Superior temporal gyrus (tissue), 1 donor: ENCODE results near the gene RNF121.

Experiments
- DNase-seq: peaks from one replicate; pipeline ENCODE4 v3.0.0-alpha.2; 2016; ENCODE audit errors: extremely low spot score

The RNF121 gene

DNA sequence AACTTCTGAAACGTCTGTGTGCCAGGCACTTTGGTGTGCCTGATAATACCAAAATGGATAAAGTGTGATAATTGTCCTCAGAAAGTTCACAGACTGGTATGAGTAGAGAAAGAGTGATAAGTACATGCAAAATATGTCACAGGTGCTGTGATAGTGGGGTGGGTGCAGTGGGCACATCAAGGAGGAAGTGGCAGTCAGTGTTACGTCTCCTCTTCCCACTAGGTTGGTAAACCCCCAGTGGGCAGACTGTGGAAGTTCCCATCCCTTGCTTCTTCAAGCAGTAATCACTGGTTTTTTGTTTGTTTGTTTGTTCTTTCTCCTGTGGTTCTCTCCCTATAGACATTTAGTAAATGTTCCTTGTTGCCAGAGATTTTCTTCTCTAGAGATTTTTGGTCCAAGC, 5.4 kb downstream of the RNF121 start:
- no peak for DNase-seq

DNA sequence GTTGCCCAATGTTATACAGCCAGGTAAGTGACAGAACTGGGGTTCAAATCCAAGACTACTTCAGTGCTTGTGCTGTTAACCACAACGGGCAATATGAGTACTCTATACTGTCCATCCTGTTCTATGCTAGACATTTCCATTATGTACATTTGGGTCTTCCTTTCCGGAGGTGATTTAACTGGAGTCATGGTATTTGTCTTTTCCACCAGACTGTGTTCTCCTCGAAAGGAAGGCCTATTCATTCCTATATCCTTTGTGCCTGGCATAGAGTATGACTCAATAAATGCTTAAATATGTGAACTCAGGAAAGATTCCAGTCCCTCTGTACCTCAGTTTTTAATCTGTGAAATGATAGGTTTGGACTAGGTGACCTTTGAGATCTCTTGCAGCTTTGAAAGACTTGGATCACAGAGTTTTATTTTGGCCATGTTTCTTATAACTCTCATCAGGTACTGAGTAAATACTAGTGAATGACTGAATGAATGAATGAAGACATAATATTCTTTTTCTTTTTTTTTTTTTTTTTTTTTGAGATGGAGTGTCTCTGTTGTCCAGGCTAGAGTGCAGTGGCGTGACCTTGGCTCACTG, 6.6 kb downstream of the RNF121 start:
- no peak for DNase-seq

DNA sequence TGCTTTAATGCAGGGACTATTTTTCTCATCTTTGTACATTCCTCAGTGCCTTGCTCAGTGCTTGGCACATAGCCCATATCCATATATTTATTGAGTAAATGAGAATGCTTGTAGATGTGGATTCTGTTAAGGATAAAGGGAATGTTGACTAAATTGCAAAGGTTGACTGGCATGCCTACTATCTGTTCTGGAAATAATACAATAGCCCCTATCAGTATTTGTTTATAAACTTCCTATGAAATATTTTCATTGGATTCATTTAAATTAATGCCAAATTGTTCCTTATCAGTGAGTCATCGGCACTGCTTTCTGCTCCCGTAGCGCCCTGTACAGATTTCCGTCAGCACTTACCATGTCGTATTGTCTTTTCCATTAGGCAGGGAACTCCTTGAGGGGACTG, 8.0 kb downstream of the RNF121 start:
- DNase-seq: no peak

DNA sequence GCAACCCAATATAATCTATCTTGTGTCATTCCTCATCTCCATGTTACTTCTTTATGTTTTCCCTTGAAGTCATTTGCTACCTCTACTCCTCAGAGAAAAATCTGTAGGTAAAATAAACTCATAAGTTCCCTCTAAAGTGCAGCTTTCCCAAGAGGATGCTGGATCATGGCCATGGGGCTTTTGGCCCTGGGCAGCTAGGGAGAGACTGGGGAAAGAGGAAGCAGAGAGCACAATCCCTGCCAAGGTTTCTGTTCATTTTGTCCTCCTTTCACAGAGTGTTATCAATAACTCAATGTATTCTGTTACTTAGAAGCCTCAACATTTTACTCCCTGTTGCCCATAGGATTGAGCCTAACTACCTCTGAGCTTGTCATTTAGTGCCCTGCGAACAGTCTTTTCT, 9.0 kb downstream of the RNF121 start:
- no peak for DNase-seq

DNA sequence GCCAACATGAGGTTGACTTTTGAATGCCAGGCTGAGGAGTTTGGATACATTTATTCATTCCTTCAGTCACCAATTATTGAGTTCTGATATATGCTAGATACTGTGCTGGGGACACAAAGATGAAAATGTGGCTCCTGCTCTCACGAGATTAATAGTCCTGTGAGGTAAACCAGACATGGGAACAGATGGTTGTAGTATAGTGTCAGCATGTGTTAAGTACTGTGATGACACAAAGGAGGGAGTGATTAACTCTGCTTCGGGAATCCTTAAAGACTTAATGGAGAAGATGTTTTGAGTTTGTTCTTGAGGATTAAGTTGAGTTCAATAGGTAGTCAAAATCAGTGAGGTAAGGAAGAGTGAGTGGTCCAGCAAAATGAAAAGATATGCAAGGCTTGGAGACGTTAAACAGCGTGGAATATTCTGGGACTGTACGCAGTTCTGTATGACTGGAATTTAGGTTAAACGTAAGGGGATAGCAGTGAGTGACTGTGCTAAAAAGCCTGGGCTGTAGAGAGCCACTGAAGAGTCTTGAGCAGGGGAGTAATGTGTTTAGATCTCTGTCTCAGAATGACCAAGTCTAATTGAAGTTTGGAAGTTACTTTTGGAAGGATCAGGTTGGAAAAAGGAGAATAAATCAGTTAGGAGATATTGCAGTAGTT, 11.8 kb downstream of the RNF121 start:
- no peak for DNase-seq

DNA sequence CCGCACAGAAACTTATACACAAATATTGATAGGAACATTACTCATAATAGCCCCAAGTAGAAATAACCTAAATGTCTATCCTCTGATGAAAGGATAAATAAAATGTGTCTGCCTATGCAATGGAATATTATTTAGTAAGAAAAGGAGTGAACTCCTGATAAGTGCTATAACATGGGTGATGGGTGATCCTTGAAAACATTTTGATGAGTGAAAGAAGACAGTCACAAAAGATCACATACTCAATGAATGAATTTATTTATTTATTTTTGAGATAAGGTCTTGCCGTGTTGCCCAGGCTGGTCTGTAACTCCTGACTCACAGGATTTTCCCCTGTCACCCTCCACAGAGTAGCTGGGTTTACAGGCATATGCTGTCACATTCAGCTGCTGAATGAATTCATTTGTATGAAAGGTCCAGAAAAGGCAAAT, 17.3 kb downstream of the RNF121 start:
- no peak for DNase-seq

DNA sequence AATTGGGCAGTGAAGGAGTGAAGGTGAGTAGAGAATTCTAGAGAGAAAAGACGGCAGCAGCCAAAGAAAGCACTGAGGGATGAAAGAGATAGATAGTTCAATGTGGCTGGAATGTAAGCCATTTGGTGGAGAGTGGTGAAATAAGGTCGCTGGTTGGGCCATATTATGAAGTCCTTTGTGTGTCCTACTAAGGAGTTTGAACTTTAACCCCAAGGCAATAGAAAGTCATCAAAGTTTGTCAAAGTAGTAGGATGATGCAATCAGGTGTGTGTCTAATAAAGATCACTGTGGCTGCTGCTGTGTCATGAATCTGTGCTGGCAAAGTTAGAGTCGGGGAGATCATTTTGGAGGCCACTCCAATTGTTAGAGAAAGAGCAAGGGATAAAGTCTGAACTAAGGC, 18.7 kb downstream of the RNF121 start:
- no peak for DNase-seq

DNA sequence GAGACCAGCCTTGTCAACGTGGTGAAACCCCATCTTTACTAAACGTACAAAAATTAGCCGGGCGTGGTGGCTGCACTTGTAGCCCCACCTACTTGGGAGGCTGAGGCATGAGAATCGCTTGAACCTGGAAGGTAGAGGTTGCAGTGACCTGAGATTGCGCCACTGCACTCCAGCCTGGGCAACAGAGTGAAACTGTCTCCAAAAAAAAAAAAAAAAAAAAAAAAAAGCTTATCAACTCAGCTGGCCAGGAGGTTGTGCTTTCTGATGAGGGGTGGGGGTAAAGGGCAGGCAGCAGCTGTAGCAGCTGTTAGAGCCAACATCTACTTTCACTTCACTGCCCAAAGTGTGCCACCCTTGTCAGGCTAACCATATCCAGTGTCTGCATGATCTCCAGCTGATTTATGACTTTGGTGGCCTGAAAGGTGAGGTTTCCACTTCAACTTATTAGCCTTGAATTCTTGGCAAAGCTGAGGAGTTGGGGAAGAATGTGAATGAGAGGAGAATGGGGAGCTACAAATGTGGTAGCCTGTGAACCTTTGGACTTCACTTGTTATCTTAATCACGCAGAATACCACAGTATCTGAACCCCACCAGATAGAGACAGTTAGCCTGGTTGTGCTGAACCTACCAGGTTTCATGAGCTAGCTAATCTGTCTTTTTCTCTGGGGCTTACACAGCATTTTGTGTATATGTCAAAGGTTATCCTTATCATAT, 19.6 kb downstream of the RNF121 start:
- DNase-seq: no peak

DNA sequence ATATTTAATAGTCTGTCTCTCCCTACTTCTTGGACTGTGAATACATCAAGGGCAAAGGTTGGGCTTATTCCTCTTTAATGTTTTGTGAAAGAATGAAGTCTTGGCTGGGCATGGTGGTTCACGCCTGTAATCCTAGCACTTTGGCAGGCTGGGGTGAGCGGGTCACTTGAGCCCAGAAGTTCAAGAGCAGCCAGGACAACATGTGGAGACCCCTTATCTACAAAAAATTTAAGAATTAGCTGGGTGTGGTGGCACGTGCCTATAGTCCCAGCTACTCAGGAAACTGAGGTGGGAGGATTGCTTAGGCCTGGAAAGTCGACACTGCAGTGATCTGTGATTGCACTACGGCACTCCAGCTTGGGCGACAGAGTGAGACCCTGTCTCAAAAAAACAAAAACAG, 20.2 kb downstream of the RNF121 start:
- DNase-seq: no peak

DNA sequence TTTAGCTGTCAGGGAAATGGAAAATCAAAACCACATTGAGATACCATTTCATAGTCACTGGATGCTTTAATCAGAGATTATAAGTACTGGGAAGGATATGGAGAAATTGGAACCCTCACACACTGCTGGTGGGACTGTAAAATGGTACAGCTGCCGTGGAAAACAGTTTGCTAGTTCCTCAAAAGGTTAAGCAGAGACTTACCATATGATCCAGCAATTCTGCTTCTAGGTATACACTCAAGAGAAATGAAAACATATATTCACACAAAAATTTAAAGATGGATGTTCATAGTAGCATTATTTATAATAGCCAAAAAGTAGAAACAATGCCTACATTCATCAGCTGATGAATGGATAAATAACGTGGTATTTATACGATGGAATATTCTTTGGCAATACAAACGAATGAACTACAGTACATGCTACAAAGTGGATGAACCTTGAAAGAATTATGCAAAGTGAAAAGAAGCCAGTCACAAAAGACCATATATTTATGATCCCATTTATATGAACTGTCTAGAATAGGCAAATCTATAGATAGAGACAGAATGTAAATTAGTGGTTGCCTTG, 23.0 kb downstream of the RNF121 start:
- no peak for DNase-seq

DNA sequence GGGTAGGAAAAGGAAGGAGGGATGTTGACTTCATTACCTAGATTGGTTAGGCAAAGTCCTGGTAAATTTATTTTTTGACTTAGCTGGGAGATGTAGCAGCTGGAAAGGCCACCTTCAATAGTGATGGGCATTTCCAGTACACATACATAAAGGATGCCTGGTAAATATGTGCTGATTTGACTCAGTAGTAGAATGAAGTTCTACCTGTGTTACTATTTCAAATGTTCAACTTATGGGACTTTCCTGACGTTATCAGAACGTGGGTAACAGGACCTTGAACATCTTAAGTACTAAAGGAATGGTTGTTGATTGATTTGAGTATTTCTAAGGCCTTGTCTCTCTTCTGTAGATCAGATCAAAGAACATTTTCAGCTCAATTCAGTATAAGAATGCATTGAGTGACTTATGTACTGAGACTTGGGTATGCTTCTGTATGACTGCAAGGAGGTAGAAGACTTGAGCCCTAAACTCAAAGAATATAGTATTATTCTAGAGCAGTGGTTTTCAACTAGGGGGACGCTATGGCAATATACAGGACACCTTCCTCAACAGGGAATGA, 27.1 kb downstream of the RNF121 start:
- no peak for DNase-seq

DNA sequence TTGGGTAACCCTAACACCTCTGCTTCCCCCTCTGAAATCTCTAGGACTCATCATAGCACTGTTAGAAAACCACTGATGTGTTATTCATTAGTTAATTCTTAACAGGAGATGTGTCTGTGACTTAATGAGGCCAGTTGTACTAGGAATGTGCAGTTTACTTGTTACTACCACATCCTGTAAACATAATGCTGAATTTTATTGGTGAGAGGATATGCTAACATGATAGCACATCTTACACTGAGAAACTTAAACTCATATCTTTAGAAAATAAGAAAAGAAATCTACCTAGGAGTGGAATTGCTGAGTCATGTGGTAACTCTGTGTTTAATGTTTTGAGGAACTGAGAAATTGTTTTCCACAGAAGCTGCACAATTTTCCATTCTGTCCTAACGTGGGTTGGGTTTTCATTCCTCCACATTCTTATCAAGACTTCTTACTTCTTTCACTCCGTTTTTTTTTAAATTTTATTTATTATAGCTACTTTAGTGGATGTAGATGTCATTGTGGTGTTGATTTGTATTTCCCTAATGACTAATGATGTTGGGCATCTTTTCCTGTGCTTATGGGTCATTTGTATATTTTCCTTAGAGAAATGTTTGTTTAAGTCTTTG, 33.7 kb downstream of the RNF121 start:
- no peak for DNase-seq

DNA sequence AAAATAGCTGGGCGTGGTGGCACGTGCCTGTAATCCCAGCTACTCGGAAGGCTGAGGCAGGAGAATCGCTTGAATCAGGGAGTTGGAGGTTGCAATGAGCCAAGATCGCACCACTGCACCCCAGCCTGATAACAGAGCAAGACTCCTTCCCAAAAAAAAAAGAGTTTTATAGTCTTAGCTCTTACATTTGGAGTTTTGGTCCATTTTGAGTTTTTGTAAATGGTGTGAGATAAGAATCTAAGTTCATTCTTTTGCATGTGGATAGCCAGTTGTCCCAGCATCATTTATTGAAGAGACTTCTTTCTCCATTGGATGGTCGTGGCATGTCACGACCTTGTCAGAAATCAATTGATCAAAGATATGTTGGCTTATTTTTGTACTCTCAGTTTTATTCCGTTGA, 34.6 kb downstream of the RNF121 start:
- no peak for DNase-seq

DNA sequence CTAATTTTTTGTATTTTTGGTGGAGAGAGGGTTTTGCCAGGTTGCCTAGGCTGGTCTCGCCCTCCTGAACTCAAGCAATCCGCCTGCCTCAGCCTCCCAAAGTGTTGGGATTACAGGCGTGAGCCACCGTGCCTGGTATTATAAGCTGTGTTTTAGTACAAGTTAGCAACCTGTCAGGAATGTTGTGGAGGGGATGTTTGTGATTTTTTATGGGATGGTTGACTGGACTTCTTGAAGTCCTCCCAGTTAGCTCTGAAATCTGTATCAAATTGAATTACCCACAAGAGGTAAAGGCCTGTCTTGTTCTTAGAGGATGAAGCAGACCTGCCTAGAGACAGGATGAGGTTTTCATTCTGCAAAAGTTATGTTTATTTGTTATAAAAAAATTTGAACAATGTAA, 35.8 kb downstream of the RNF121 start:
- DNase-seq: no peak

DNA sequence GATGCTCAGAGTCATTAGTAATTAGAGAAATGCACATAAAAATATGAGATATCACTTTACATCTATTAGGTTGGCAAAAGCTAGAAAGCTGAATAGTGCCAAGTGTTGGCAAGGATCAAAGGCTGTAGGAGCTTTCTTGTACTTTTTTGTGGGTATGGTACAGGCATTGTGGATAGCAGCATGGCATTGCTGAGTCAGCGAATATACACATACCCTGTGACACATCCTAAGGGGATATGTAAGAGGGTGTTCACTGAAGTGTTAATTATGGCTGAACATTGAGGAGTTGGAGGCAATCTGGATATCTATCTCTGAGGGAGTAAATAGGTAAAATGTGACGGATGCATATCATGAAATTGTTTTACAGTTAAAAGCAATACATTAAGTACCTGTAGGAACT, 42.8 kb downstream of the RNF121 start:
- no peak for DNase-seq

DNA sequence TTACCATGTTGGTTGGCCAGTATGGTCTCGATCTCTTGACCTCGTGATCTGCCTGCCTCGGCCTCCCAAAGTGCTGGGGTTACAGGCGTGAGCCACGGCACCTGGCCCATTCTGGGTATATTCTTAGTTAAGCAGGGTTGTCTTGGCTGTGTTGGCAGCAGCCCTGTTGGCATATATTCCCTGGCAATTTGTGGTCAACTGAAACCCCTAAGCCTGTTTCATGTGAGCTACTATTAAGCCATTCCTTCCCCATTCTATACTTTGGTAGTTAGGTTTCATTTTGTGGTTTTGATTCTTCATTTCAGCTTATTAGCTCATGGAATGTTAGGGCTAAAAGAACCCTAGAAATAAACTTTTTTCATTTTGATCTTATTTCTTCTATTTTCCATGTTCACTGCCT, 47.7 kb downstream of the RNF121 start:
- no peak for DNase-seq

DNA sequence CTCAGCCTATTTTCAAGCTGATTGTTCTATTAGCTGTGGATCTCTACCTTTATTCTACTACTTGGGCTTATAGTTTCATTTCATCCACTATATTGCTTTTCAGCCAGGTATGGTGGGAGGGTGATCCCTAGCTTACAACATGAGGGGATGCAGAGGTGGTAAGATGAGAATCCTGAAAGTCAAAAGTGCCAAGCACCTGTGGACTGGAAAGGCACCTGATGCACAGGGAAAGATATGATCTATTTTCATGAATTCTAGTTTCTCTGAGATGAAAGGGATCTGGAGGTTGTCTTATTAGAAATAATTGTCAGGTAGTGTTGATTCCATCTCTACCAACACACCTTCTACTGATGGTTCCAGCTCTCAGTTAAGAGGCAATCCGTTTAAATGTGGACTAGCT, 48.2 kb downstream of the RNF121 start:
- DNase-seq: no peak

DNA sequence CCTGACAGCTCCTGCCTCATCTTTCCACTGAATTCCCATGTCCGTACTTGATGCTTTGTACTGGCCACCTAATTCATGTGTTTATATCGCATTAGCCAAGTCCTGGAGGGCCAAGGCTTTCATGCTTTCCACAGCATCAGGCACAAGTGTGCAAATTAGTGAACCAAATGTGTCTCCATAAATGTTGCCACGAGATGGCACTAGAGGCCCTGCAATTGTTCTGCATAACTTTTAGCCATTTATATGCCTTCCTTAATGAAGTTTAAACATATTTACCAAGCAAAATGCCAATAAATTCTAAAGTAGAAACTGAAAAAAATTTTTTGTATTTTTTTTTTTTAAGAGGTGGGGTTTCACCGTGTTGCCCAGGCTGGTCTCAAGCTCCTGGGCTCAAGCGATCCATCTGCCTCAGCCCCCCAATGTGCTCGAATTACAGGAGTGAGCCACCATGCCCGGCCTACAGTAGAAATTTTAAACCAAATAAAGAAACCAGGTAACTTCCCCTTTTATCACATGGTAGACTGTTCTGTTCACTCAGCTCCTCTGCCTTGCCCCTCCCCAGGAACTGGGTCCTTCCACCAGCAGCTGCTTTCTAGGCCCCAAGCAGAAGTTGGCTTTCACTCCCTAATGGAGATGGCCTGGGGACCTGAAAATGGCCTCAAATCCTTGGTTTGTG, 49.0 kb downstream of the RNF121 start:
- peak; percentile 94 for DNase-seq

DNA sequence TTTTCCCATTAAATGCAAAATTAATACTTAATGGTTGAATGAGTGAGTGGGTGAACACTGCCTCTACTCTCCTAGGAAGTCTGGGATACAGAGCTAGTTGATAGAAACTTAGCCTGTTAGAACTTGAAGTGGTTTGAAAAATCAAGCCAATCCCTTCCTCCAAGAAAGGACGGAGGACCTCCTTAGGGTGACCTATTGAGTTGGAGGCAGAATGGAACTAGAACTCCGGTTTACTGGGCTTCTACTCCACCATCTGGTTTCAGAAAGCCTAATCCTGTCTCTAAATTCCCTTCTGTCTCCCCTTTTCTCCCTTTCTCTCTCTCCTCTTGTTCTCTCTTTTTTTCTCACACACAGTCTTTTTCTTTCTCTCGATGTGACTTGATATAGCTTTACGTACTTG, 50.2 kb downstream of the RNF121 start:
- DNase-seq: no peak

DNA sequence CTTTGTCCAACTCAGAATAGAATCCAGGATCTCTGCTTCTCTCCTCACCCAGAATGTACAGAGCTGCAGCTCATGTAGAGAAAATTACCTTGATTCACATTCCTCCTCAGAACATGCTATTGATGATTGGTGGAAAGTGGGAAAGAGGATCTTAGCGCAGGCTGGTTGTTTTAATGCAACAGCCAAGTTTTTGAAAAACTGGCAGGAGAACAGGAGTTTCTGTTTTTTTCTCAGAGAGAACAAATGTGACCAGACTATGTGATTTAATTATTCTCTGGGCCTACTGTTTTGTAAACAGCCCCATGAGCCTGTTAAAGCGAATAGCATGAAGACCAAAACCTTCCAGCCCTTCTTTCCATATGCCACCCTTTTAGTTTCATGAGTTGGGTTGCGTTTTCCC, 50.8 kb downstream of the RNF121 start:
- peak; percentile 67 for DNase-seq

DNA sequence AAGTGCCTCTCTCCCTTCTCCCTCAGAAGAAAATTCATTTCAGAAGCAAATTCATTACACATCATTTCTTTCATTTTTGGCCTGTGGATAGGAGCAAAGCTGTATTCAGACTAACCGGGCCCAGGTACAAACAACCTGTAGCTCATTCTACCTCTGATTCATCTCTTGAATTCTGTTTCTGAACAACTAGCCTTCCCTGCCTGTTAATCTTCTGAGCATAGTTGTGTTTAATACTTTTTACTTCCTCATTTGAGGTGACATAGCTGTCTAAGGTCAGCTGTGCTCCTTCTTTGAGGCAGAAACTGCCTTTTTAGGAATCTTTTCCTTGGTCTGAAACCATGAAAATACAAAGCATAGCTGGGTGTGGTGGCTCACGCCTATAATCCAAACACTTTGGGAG, 57.3 kb downstream of the RNF121 start:
- DNase-seq: no peak

DNA sequence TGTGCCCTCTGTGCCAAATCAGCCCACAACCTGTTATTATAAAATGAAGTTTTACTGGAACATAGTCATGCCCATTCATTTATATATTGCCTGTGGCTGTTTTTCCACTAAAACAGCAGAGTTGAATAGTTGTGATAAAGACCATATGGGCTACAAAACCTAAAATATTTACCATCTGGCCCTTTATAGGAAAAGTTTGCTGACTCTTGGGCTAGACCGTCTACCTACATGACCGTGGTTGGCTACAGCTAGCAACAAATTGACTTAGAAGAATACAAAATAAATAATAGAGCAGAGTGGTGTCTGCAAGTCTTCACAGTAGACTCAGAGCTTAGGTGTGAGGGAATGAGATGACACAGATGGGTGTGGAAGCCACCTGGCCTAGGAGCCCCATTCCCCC, 58.7 kb downstream of the RNF121 start:
- no peak for DNase-seq
